ENCODE data around the gene GJA4. TPM values are rescaled to one million over a fixed set of nuclear protein-coding genes. Genes with fewer than 3 reads are reported as not detected.

Gene GJA4
- total RNA-seq, 1 experiment from 2014 or later: 1.4 TPM

DNA sequence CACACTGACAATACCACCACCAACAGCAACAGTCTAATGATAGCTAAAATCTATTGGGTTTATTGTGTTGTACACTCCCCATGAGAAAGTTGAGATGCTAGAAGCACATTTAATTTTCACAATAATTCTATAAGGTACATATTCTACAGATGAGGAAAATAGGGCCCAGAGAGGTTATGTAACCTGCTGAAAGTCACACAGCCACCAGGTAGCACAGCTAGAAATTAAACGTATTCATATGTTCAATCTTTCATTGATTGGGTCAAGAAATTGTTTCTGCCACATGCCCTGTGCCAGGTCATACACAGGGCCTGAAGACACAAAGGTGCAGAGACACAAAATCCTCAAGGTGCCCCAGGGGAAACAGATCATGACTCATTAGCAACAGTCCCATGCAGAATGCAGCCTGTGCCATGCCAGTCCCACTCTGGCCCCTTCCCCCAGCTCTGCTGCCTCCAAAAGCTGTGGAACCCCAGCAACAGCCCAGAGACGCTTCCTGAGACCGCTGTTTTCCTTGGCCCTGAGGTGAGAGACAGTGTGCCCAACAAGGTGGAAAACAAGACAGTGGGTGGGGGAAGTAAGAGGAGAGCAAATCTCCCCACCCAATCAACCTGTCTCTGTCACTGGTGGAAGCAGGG, 32.1 kb downstream of the GJA4 start:
- H3K79me1 ChIP-seq (ENCODE audit: insufficient read depth, low read depth, low read length, poor library complexity, severe bottlenecking): no peaks in the 10 kb centered on the region
- no peak overlapping the region for H2BK120ac ChIP-seq (ENCODE audit: low read depth, low read length, poor library complexity, severe bottlenecking)
- H3K79me2 ChIP-seq (ENCODE audit: insufficient read depth, low read length): no peaks in the 10 kb centered on the region
- H3K4me1 ChIP-seq (ENCODE audit: insufficient read depth, low read length): no peaks in the 10 kb centered on the region
- Mint-ChIP-seq H3K36me3 (ENCODE audit: insufficient read depth in 1 of 3, low read depth in 3 of 3) (no peaks in the 10 kb centered on the region), H3K4me1 (no peaks in the 10 kb centered on the region), H3K9me3 (no peaks in the 10 kb centered on the region), H3K4me3 (no peak overlapping the region), H3K27me3 (ENCODE audit: low read depth) (no peaks in the 10 kb centered on the region), H3K27ac (peak overlapping the region in 1 of 3 experiments; percentile 8; a peak in 2 of 7 replicates)
- no peaks in the 10 kb centered on the region for H3K9me3 ChIP-seq (ENCODE audit: control insufficient read depth, low read depth, low read length)
- H2AFZ ChIP-seq (ENCODE audit: low read length): no peak overlapping the region
- no peaks in the 10 kb centered on the region for H3K23me2 ChIP-seq (ENCODE audit: insufficient read length, low read depth, low read length, poor library complexity, severe bottlenecking)
- WGBS (ENCODE audit: extremely low coverage, insufficient read length, low lambda C conversion rate): no CpG with 5 or more reads among the region's 3 CpGs
- no peaks in the 10 kb centered on the region for H4K20me1 ChIP-seq (ENCODE audit: control insufficient read depth, insufficient read depth, insufficient read length)
- H3K27ac ChIP-seq (ENCODE audit: insufficient read length, low read depth, low read length): no peak overlapping the region
- H2BK5ac ChIP-seq (ENCODE audit: insufficient read length, low read length): no peak overlapping the region
- no peak overlapping the region for H3K4me2 ChIP-seq (ENCODE audit: insufficient read depth, insufficient read length, low read length)
- no peak overlapping the region for H4K5ac ChIP-seq (ENCODE audit: insufficient read length, low read depth, low read length)
- H3K18ac ChIP-seq (ENCODE audit: insufficient read length, low read depth, low read length): no peak overlapping the region
- H3K23ac ChIP-seq (ENCODE audit: insufficient read length, low read depth, low read length): no peak overlapping the region
- no peak overlapping the region for H3K9ac ChIP-seq (ENCODE audit: extremely low read depth, insufficient read length, low read length)
- no peak overlapping the region for H2AK5ac ChIP-seq (ENCODE audit: insufficient read length, low read length)
- no peak overlapping the region for H4K8ac ChIP-seq (replicated peaks; ENCODE audit: insufficient read length, low read depth, low read length)
- H3K27me3 ChIP-seq (ENCODE audit: insufficient read depth, low read length): no peaks in the 10 kb centered on the region
- H2BK15ac ChIP-seq (ENCODE audit: low read depth, low read length): no peak overlapping the region
- no peak overlapping the region for H3T11ph ChIP-seq (ENCODE audit: low read length)
- no peak overlapping the region for H2BK12ac ChIP-seq (ENCODE audit: insufficient read length, low read depth, low read length)
- TF ChIP-seq CTCF (conservative IDR thresholded peaks at IDR 0.05): no peak
- no peak overlapping the region; the same call in 1 of the 2 replicates for H3K14ac ChIP-seq (ENCODE audit: insufficient read depth, low read length)
- H3K4ac ChIP-seq (ENCODE audit: low read depth, low read length): no peak overlapping the region
- no peak overlapping the region for H4K91ac ChIP-seq (ENCODE audit: insufficient read length, low read depth, low read length)
- no peak overlapping the region for H3K56ac ChIP-seq (ENCODE audit: insufficient read length, low read depth, low read length)
- DNase-seq: no peak
- H2BK20ac ChIP-seq (ENCODE audit: low read depth, low read length, poor library complexity, severe bottlenecking): no peak overlapping the region
